Measurements from ENCODE around the gene STK4.
A peak's percentile ranks its signal among the peaks of the same experiment; 100 is the strongest.

Gene STK4

DNA sequence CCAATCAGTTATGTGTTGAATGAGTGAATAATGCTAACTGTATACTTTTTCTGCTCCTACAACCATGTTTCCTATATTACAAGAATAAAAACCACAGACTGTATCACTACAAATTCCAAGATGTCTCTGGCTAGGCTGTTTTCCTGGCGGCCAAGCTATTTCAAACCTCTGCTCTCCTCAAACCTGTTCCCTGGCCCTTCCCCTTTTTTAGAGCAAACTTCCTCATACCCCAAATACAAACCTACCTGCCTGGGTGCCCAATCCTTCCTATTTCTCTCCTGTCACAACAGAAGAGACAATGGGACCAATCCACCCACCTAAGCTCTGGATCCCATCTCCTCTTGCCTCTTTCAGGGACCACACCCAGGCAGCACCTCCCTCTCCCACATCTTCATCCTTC, 13.6 kb upstream of the STK4 start:
- Histone ChIP-seq H3K27me3 (ENCODE audit: insufficient read depth, poor library complexity, severe bottlenecking) (no peaks in the 10 kb centered on the region), H3K27ac (replicated peaks) (no peak overlapping the region), H3K4me3 (replicated peaks; ENCODE audit: insufficient read depth, low read length) (no peak overlapping the region)
- no peak for TF ChIP-seq GABPA (IDR thresholded peaks at IDR 0.05; ENCODE audit: low read depth)
- peak; percentile 10; the same call in 1 of the 2 replicates for TF ChIP-seq SPI1 (IDR thresholded peaks at IDR 0.05; ENCODE audit: borderline replicate concordance, low read depth)
- DNase-seq (ENCODE audit: low read depth in 1 of 2, low spot score in 1 of 2), result no peak

DNA sequence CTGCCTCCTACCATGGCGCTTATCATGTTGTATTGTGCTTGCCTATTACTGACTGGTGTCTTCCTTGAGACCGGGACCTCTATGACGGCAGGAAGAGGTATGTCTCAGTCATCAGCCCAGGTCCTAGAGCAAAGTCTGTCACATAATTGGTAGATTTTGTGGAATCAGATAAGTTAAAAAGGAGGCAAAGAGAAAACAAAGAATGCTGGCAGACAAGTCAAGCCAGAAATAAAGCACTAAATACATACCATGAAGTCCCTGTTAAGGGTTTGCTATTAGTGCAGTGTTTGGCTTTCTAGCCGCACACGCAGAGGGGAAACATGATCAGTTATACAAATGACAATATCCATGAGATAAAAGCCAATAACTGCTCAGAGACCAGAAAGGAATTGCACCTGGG, 12.1 kb upstream of the STK4 start:
- Histone ChIP-seq H3K27me3 (ENCODE audit: insufficient read depth, poor library complexity, severe bottlenecking) (no peaks in the 10 kb centered on the region), H3K4me3 (replicated peaks; ENCODE audit: insufficient read depth, low read length) (no peak overlapping the region), H3K27ac (replicated peaks) (no peak overlapping the region)
- DNase-seq (ENCODE audit: low read depth in 1 of 2, low spot score in 1 of 2), result no peak
- TF ChIP-seq, protein P1, sequence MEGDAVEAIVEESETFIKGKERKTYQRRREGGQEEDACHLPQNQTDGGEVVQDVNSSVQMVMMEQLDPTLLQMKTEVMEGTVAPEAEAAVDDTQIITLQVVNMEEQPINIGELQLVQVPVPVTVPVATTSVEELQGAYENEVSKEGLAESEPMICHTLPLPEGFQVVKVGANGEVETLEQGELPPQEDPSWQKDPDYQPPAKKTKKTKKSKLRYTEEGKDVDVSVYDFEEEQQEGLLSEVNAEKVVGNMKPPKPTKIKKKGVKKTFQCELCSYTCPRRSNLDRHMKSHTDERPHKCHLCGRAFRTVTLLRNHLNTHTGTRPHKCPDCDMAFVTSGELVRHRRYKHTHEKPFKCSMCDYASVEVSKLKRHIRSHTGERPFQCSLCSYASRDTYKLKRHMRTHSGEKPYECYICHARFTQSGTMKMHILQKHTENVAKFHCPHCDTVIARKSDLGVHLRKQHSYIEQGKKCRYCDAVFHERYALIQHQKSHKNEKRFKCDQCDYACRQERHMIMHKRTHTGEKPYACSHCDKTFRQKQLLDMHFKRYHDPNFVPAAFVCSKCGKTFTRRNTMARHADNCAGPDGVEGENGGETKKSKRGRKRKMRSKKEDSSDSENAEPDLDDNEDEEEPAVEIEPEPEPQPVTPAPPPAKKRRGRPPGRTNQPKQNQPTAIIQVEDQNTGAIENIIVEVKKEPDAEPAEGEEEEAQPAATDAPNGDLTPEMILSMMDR (IDR thresholded peaks at IDR 0.05; ENCODE audit: insufficient read depth, low read length), result no peak
- TF ChIP-seq, protein P2, sequence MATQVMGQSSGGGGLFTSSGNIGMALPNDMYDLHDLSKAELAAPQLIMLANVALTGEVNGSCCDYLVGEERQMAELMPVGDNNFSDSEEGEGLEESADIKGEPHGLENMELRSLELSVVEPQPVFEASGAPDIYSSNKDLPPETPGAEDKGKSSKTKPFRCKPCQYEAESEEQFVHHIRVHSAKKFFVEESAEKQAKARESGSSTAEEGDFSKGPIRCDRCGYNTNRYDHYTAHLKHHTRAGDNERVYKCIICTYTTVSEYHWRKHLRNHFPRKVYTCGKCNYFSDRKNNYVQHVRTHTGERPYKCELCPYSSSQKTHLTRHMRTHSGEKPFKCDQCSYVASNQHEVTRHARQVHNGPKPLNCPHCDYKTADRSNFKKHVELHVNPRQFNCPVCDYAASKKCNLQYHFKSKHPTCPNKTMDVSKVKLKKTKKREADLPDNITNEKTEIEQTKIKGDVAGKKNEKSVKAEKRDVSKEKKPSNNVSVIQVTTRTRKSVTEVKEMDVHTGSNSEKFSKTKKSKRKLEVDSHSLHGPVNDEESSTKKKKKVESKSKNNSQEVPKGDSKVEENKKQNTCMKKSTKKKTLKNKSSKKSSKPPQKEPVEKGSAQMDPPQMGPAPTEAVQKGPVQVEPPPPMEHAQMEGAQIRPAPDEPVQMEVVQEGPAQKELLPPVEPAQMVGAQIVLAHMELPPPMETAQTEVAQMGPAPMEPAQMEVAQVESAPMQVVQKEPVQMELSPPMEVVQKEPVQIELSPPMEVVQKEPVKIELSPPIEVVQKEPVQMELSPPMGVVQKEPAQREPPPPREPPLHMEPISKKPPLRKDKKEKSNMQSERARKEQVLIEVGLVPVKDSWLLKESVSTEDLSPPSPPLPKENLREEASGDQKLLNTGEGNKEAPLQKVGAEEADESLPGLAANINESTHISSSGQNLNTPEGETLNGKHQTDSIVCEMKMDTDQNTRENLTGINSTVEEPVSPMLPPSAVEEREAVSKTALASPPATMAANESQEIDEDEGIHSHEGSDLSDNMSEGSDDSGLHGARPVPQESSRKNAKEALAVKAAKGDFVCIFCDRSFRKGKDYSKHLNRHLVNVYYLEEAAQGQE (IDR thresholded peaks at IDR 0.05; ENCODE audit: insufficient replicate concordance, low read depth), result no peak
- no peak for TF ChIP-seq POLR2AphosphoS5 (IDR thresholded peaks at IDR 0.05; ENCODE audit: low read depth)
- TF ChIP-seq SPI1 (IDR thresholded peaks at IDR 0.05; ENCODE audit: borderline replicate concordance, low read depth), result no peak

DNA sequence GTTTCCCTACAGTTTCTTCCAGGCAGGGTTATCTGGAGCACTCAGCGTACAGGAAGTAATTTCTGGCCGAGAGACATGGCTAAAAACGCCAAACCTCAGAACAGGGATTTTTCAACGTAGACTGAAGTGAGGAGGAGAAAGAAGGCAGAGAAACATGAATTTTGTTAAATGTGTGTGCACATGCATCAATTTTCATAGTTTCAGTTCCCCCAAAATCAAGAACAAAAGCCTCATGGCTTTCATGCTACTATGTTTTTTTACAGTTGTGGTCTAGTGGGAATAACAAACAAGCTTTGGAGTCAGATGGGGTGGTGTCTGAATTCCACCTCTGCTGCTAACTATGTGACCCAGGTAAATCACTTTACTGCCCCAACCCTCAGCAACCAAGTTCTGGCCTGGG, 11.0 kb upstream of the STK4 start:
- H3K27me3 ChIP-seq (ENCODE audit: insufficient read depth, poor library complexity, severe bottlenecking), result no peaks in the 10 kb centered on the region
- DNase-seq (ENCODE audit: low read depth in 1 of 2, low spot score in 1 of 2), result no peak
- H3K4me3 ChIP-seq (replicated peaks; ENCODE audit: insufficient read depth, low read length), result no peak overlapping the region
- H3K27ac ChIP-seq (replicated peaks), result no peak overlapping the region
- TF ChIP-seq, protein P1 (IDR thresholded peaks at IDR 0.05; ENCODE audit: insufficient read depth, low read length), result no peak
- TF ChIP-seq, protein P2 (IDR thresholded peaks at IDR 0.05; ENCODE audit: insufficient replicate concordance, low read depth), result no peak
- TF ChIP-seq POLR2AphosphoS5 (IDR thresholded peaks at IDR 0.05; ENCODE audit: low read depth) (no peak), GABPA (IDR thresholded peaks at IDR 0.05; ENCODE audit: low read depth) (no peak), SPI1 (IDR thresholded peaks at IDR 0.05; ENCODE audit: borderline replicate concordance, low read depth) (no peak)

DNA sequence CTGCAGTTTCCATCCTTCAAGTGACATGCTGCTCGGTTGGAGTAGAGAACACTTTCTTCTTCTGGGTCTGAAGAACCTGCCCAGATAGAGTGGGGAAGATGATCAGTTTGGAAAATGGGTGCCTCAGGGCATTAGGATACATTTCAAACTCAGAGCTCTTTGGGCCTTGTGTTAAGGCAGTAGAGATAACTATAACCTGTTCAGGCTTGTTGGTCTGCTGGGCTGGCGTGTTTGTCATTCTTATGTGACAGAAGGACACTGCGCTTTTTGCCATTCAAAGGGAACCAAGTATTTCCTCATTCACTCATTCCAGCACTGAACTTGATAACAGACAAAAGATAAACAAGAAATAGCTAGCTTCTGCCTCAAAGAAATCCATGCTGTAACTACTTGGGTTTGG, 9.9 kb upstream of the STK4 start:
- Histone ChIP-seq H3K27me3 (ENCODE audit: insufficient read depth, poor library complexity, severe bottlenecking) (no peaks in the 10 kb centered on the region), H3K4me3 (replicated peaks; ENCODE audit: insufficient read depth, low read length) (no peak overlapping the region), H3K27ac (replicated peaks) (no peak overlapping the region)
- TF ChIP-seq SPI1 (IDR thresholded peaks at IDR 0.05; ENCODE audit: borderline replicate concordance, low read depth) (no peak), POLR2AphosphoS5 (IDR thresholded peaks at IDR 0.05; ENCODE audit: low read depth) (no peak), GABPA (IDR thresholded peaks at IDR 0.05; ENCODE audit: low read depth) (no peak)
- TF ChIP-seq, protein P1 (IDR thresholded peaks at IDR 0.05; ENCODE audit: insufficient read depth, low read length), result no peak
- TF ChIP-seq, protein P2 (IDR thresholded peaks at IDR 0.05; ENCODE audit: insufficient replicate concordance, low read depth), result no peak
- DNase-seq (ENCODE audit: low read depth in 1 of 2, low spot score in 1 of 2), result no peak

Data from HL-60 (cell line).